ENCODE results near the gene CHRNE. TPM values are rescaled to one million over a fixed set of nuclear protein-coding genes. Genes with fewer than 3 reads are reported as not detected.
"Not testable (repeated sequence)": the region's sequence is repeated elsewhere in the genome, so short reads cannot be mapped to it uniquely, and the experiment has no call there.

CHRNE gene
- polyA plus RNA-seq, 1 donor (not counting 4 experiments of a cell fraction or from before 2014, with no cell fraction given): 0.04 TPM

GRCh38 chr17:4928881-4929280, 26.0 kb upstream of the CHRNE start:
- H3K4me1 ChIP-seq (ENCODE audit: control insufficient read depth, extremely low read depth, insufficient read depth, low read length): no peaks in the 10 kb centered on the region
- dilution Hi-C loops (cut with MboI; ENCODE audit: extremely low pct_ligation_motif_present, low sequenced_read_pairs): no loop called here
- H3K27me3 ChIP-seq (ENCODE audit: control insufficient read depth, extremely low read depth, insufficient read depth, low read length): no peaks in the 10 kb centered on the region
- no peak for DNase-seq (ENCODE audit: low read depth, low spot score)
- no peak for FAIRE-seq
- no peak overlapping the region for H3K9ac ChIP-seq (ENCODE audit: control insufficient read depth, extremely low read depth, insufficient read depth, low read length)
- no peak overlapping the region for H2AFZ ChIP-seq (ENCODE audit: control insufficient read depth, low read length)
- H4K20me1 ChIP-seq (ENCODE audit: control insufficient read depth, extremely low read depth, insufficient read depth, low read length): no peaks in the 10 kb centered on the region
- no peak overlapping the region for H3K4me2 ChIP-seq (ENCODE audit: control insufficient read depth, extremely low read depth, insufficient read depth, low read depth, low read length)
- no peaks in the 10 kb centered on the region for H3K79me2 ChIP-seq (ENCODE audit: control insufficient read depth, insufficient read depth, low read length)
- H3K27ac ChIP-seq (ENCODE audit: control insufficient read depth, insufficient read depth, low read length): no peak overlapping the region
- no peak for TF ChIP-seq EZH2 (IDR thresholded peaks at IDR 0.05; ENCODE audit: low read length)
- TF ChIP-seq, protein P1, sequence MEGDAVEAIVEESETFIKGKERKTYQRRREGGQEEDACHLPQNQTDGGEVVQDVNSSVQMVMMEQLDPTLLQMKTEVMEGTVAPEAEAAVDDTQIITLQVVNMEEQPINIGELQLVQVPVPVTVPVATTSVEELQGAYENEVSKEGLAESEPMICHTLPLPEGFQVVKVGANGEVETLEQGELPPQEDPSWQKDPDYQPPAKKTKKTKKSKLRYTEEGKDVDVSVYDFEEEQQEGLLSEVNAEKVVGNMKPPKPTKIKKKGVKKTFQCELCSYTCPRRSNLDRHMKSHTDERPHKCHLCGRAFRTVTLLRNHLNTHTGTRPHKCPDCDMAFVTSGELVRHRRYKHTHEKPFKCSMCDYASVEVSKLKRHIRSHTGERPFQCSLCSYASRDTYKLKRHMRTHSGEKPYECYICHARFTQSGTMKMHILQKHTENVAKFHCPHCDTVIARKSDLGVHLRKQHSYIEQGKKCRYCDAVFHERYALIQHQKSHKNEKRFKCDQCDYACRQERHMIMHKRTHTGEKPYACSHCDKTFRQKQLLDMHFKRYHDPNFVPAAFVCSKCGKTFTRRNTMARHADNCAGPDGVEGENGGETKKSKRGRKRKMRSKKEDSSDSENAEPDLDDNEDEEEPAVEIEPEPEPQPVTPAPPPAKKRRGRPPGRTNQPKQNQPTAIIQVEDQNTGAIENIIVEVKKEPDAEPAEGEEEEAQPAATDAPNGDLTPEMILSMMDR (optimal IDR thresholded peaks at IDR 0.05 in 1 of 3, IDR thresholded peaks at IDR 0.05 in 1 of 3, conservative IDR thresholded peaks at IDR 0.05 in 1 of 3; ENCODE audit: extremely low read depth in 1 of 3, insufficient read depth in 2 of 3, low read length in 3 of 3): no peak
- H3K9me3 ChIP-seq (ENCODE audit: control insufficient read depth, low read depth, low read length): no peaks in the 10 kb centered on the region
- H3K4me3 ChIP-seq (ENCODE audit: control insufficient read depth in 2 of 3, extremely low read depth in 1 of 3, insufficient read depth in 2 of 3, low read depth in 1 of 3, low read length in 3 of 3): no peak overlapping the region
- H3K36me3 ChIP-seq (ENCODE audit: control insufficient read depth in 2 of 2, extremely low read depth in 1 of 2, insufficient read depth in 2 of 2, low read length in 2 of 2): peaks cover 0 to 7% of the 10 kb centered on the region in 2 experiments
- no peaks in the 10 kb centered on the region for H3K9me1 ChIP-seq (ENCODE audit: control insufficient read depth, extremely low read depth, insufficient read depth, low read length)

GRCh38 chr17:4926577-4927335, 23.9 kb upstream of the CHRNE start:
- not testable (repeated sequence) for FAIRE-seq

GRCh38 chr17:4921320-4921719, 18.4 kb upstream of the CHRNE start:
- TF ChIP-seq EZH2 (IDR thresholded peaks at IDR 0.05; ENCODE audit: low read length): no peak
- TF ChIP-seq, protein P1 (optimal IDR thresholded peaks at IDR 0.05 in 1 of 3, IDR thresholded peaks at IDR 0.05 in 1 of 3, conservative IDR thresholded peaks at IDR 0.05 in 1 of 3; ENCODE audit: extremely low read depth in 1 of 3, insufficient read depth in 2 of 3, low read length in 3 of 3): no peak
- no peaks in the 10 kb centered on the region for H3K79me2 ChIP-seq (ENCODE audit: control insufficient read depth, insufficient read depth, low read length)
- DNase-seq (ENCODE audit: low read depth, low spot score) (no peak), FAIRE-seq (no peak)
- H3K36me3 ChIP-seq (ENCODE audit: control insufficient read depth in 2 of 2, extremely low read depth in 1 of 2, insufficient read depth in 2 of 2, low read length in 2 of 2): no peaks in the 10 kb centered on the region
- no peak overlapping the region for H3K27ac ChIP-seq (ENCODE audit: control insufficient read depth, insufficient read depth, low read length)
- H3K9me3 ChIP-seq (ENCODE audit: control insufficient read depth, low read depth, low read length): no peaks in the 10 kb centered on the region
- no peak overlapping the region for H3K4me3 ChIP-seq (ENCODE audit: control insufficient read depth in 2 of 3, extremely low read depth in 1 of 3, insufficient read depth in 2 of 3, low read depth in 1 of 3, low read length in 3 of 3)
- no peak overlapping the region for H3K9ac ChIP-seq (ENCODE audit: control insufficient read depth, extremely low read depth, insufficient read depth, low read length)
- H3K4me2 ChIP-seq (ENCODE audit: control insufficient read depth, extremely low read depth, insufficient read depth, low read depth, low read length): no peak overlapping the region
- no peak overlapping the region for H2AFZ ChIP-seq (ENCODE audit: control insufficient read depth, low read length)
- peaks cover 3% of the 10 kb centered on the region for H3K4me1 ChIP-seq (ENCODE audit: control insufficient read depth, extremely low read depth, insufficient read depth, low read length)
- H3K27me3 ChIP-seq (ENCODE audit: control insufficient read depth, extremely low read depth, insufficient read depth, low read length): no peaks in the 10 kb centered on the region
- H3K9me1 ChIP-seq (ENCODE audit: control insufficient read depth, extremely low read depth, insufficient read depth, low read length): no peaks in the 10 kb centered on the region
- no peaks in the 10 kb centered on the region for H4K20me1 ChIP-seq (ENCODE audit: control insufficient read depth, extremely low read depth, insufficient read depth, low read length)
- dilution Hi-C loops (cut with MboI; ENCODE audit: extremely low pct_ligation_motif_present, low sequenced_read_pairs): no loop called here

More at GRCh38 chr17:4926577-4927335, 23.9 kb upstream of the CHRNE start:
- H3K9ac ChIP-seq (ENCODE audit: control insufficient read depth, extremely low read depth, insufficient read depth, low read length); H3K27me3 ChIP-seq (ENCODE audit: control insufficient read depth, extremely low read depth, insufficient read depth, low read length); H3K9me1 ChIP-seq (ENCODE audit: control insufficient read depth, extremely low read depth, insufficient read depth, low read length); H3K9me3 ChIP-seq (ENCODE audit: control insufficient read depth, low read depth, low read length); H3K36me3 ChIP-seq (ENCODE audit: control insufficient read depth in 2 of 2, extremely low read depth in 1 of 2, insufficient read depth in 2 of 2, low read length in 2 of 2); dilution Hi-C loops (cut with MboI; ENCODE audit: extremely low pct_ligation_motif_present, low sequenced_read_pairs); H3K4me1 ChIP-seq (ENCODE audit: control insufficient read depth, extremely low read depth, insufficient read depth, low read length); H3K79me2 ChIP-seq (ENCODE audit: control insufficient read depth, insufficient read depth, low read length); H3K4me3 ChIP-seq (ENCODE audit: control insufficient read depth in 2 of 3, extremely low read depth in 1 of 3, insufficient read depth in 2 of 3, low read depth in 1 of 3, low read length in 3 of 3); H4K20me1 ChIP-seq (ENCODE audit: control insufficient read depth, extremely low read depth, insufficient read depth, low read length); DNase-seq (ENCODE audit: low read depth, low spot score); H3K4me2 ChIP-seq (ENCODE audit: control insufficient read depth, extremely low read depth, insufficient read depth, low read depth, low read length); H2AFZ ChIP-seq (ENCODE audit: control insufficient read depth, low read length); H3K27ac ChIP-seq (ENCODE audit: control insufficient read depth, insufficient read depth, low read length): not testable (repeated sequence)

All from keratinocyte (primary cell).